Measurements from ENCODE around the gene SMYD3.
"Not testable (repeated sequence)": the region's sequence is repeated elsewhere in the genome, so short reads cannot be mapped to it uniquely, and the experiment has no call there.

GRCh38 chr1:246071561-246071960, 435.5 kb downstream of the SMYD3 start:
- not testable (repeated sequence) for TF ChIP-seq POLR2A, CTCF, POLR2AphosphoS5 (IDR thresholded peaks at IDR 0.05)

Data from gastroesophageal sphincter (tissue), 3 donors.